OCI-LY7 (cell line): ENCODE results near the gene UBE2D1.

Source experiments
- EZH2phosphoT487 ChIP-seq: fragments of 200-600 bp; sonication (generic); IDR thresholded peaks from 2 replicates; pipeline ENCODE4 v1.6.1; 2018; ENCODE audit warnings: low read depth, borderline replicate concordance, mild to moderate bottlenecking, mixed run types, antibody characterized with exemption, low read length, moderate library complexity, mixed read lengths
- TF ChIP-seq, protein P1 (sequence below): fragments of 200-600 bp; sonication (generic); conservative IDR thresholded peaks from 2 replicates; pipeline ENCODE4 v1.5.1; 2014; ENCODE audit warnings: mild to moderate bottlenecking, antibody characterized with exemption, low read length, moderate library complexity, mixed read lengths

GRCh38 chr10:58382489-58382995 is 47.7 kb downstream of the UBE2D1 start:
- TF ChIP-seq, protein P1, sequence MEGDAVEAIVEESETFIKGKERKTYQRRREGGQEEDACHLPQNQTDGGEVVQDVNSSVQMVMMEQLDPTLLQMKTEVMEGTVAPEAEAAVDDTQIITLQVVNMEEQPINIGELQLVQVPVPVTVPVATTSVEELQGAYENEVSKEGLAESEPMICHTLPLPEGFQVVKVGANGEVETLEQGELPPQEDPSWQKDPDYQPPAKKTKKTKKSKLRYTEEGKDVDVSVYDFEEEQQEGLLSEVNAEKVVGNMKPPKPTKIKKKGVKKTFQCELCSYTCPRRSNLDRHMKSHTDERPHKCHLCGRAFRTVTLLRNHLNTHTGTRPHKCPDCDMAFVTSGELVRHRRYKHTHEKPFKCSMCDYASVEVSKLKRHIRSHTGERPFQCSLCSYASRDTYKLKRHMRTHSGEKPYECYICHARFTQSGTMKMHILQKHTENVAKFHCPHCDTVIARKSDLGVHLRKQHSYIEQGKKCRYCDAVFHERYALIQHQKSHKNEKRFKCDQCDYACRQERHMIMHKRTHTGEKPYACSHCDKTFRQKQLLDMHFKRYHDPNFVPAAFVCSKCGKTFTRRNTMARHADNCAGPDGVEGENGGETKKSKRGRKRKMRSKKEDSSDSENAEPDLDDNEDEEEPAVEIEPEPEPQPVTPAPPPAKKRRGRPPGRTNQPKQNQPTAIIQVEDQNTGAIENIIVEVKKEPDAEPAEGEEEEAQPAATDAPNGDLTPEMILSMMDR: no peak
- TF ChIP-seq EZH2phosphoT487: no peak
